Karpas-422 (cell line): ENCODE data around the gene UBE2R2. TPM values are rescaled to one million over a fixed set of nuclear protein-coding genes. Genes with fewer than 3 reads are reported as not detected.
"Not testable (repeated sequence)": the region's sequence is repeated elsewhere in the genome, so short reads cannot be mapped to it uniquely, and the experiment has no call there.

Experiments
- DNase-seq: peaks from one replicate; pipeline ENCODE4 v3.0.0-alpha.2; 2015
- H2AFZ ChIP-seq: fragments of 200-600 bp; sonication (generic); 2 replicates; pipeline ENCODE4 v1.6.1; 2014; ENCODE audit warnings: antibody characterized with exemption, low read length, mixed read lengths
- H3K27ac ChIP-seq: fragments of 200-600 bp; sonication (generic); 2 replicates; pipeline ENCODE4 v1.5.1; 2014; ENCODE audit warnings: mild to moderate bottlenecking, low read length, moderate library complexity
- H3K27me3 ChIP-seq: fragments of 200-600 bp; sonication (generic); 2 replicates; pipeline ENCODE4 v1.6.1; 2014; ENCODE audit warnings: low read length, mixed read lengths
- H3K36me3 ChIP-seq: fragments of 200-600 bp; sonication (generic); 2 replicates; pipeline ENCODE4 v1.6.1; 2014; ENCODE audit warnings: low read length, mixed read lengths; ENCODE audit not compliant: insufficient read depth
- H3K4me1 ChIP-seq: fragments of 200-600 bp; sonication (generic); 2 replicates; pipeline ENCODE4 v1.6.1; 2014; ENCODE audit warnings: mild to moderate bottlenecking, low read length, mixed read lengths
- H3K4me2 ChIP-seq: fragments of 200-600 bp; sonication (generic); 2 replicates; pipeline ENCODE4 v1.6.1; 2014; ENCODE audit warnings: low read length, low read depth, mild to moderate bottlenecking; ENCODE audit not compliant: poor library complexity, severe bottlenecking
- H3K4me3 ChIP-seq: fragments of 200-600 bp; sonication (generic); 2 replicates; pipeline ENCODE4 v1.5.1; 2014; ENCODE audit warnings: mild to moderate bottlenecking, antibody characterized with exemption, low read length, mixed read lengths
- H3K79me2 ChIP-seq: fragments of 200-600 bp; sonication (generic); 2 replicates; pipeline ENCODE4 v1.6.1; 2014; ENCODE audit warnings: mild to moderate bottlenecking, low read length, mixed read lengths
- H3K9ac ChIP-seq: fragments of 200-600 bp; sonication (generic); 2 replicates; pipeline ENCODE4 v1.6.0; 2014; ENCODE audit warnings: low read length
- H3K9me2 ChIP-seq: fragments of 200-600 bp; sonication (generic), shearing (Covaris generic); replicated peaks from 2 replicates; pipeline ENCODE4 v1.6.0; 2014; ENCODE audit warnings: mild to moderate bottlenecking, low read length, moderate library complexity; ENCODE audit not compliant: insufficient read depth
- H3K9me3 ChIP-seq: fragments of 300-700, 200-600 bp; sonication (generic); 2 replicates; pipeline ENCODE4 v1.6.1; 2014; ENCODE audit warnings: low read length, mixed read lengths
- H4K20me1 ChIP-seq: fragments of 200-600 bp; sonication (generic); 2 replicates; pipeline ENCODE4 v1.6.1; 2014; ENCODE audit warnings: mild to moderate bottlenecking, antibody characterized with exemption, low read length, low read depth; ENCODE audit not compliant: insufficient read depth
- total RNA-seq: library from RNA; depleted of rRNA; stranded (reverse); fragments of >200 nt; shearing (Covaris generic); gene quantifications from 2 replicates; pipeline ENCODE4 v1.2.3, GENCODE V29; 2014; ENCODE audit warnings: low replicate concordance

UBE2R2 gene
- total RNA-seq, 1 experiment from 2014 or later = 34.0 TPM

DNA sequence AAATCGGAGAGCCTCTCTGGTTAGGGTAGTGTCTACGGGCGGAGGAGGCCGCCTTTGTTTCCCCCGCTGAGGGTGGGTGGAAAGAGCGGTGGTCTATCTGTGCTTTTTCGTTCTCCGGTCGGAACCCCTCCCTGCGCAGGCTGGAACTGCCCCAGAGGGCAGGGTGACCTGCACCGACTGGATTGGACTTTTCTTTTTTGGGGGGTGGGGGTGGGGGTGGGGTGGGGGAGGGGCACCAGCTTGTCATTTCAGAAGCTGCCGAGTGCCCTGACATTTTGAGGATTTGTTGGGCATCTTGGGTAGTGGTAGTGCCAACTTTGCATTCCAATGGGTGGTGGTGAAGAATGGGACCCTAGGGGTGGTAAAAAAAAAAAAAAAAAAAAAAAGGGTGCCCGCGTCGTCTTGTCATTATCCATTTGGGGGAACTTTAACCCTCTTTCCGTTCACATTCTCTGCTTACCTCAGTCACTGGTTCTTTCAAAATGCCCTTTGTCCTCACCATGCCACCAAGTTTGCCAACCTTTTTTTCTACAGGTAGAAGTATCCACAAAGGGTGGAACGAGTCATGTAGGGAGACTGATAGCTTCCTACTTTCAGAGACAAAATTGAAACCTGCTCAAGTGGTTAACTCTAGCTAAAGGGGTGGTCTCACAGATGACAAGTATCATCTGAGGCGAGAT lies 1.3 kb downstream of the UBE2R2 start:
- H2AFZ ChIP-seq = no peak overlapping the region
- DNase-seq = peak; percentile 58
- peak overlapping the region; percentile 18; the same call in 1 of the 2 replicates for H3K27ac ChIP-seq
- H3K4me3 ChIP-seq = peak overlapping the region; percentile 97
- H3K9me2 ChIP-seq = no peaks in the 10 kb centered on the region
- no peaks in the 10 kb centered on the region for H3K27me3 ChIP-seq
- H3K4me1 ChIP-seq = peaks cover 43% of the 10 kb centered on the region
- H3K36me3 ChIP-seq = no peaks in the 10 kb centered on the region; the same call in 1 of the 2 replicates
- peaks cover 61% of the 10 kb centered on the region for H3K79me2 ChIP-seq
- peak overlapping the region; percentile 82 for H3K4me2 ChIP-seq
- H3K9ac ChIP-seq = peak overlapping the region; percentile 98
- peaks cover 17% of the 10 kb centered on the region; the same call in 1 of the 2 replicates for H4K20me1 ChIP-seq
- no peaks in the 10 kb centered on the region for H3K9me3 ChIP-seq

DNA sequence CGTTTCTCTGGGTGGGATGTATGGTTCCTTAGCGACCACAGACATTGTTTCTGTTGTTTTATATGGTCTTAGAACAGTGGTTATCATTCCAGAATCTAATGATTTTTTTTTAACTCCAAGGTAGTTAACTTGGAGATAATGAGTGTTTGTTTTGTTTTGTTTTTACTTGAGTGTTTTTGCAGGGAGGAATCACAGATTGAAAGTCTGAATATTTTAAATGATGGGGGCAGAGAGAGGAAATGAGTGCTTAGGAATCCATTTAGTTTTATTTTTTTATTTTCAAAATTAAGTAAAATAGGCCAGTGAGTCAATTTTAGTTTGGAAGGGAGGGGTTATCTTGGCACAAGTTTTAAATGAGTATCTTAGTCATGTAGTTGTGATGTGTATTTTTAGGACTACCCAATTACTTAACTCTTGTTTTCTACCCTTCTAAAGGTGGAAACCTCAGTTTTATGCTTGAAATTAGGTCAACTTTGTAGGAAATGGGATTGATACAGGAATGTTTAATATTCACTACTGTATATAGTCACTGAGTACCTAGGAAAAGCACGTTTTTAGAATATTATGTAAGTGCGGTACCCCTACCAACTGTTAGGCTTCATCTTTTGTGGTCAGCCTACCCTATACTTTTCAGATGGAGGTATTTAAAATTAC lies 2.0 kb downstream of the UBE2R2 start:
- Histone ChIP-seq H3K4me1 (peaks cover 39% of the 10 kb centered on the region), H3K9ac (peak overlapping the region; percentile 98), H3K79me2 (peaks cover 67% of the 10 kb centered on the region), H3K36me3 (peaks cover 5% of the 10 kb centered on the region; the same call in 1 of the 2 replicates), H3K27me3 (no peaks in the 10 kb centered on the region), H4K20me1 (peaks cover 17% of the 10 kb centered on the region; the same call in 1 of the 2 replicates), H3K9me3 (no peaks in the 10 kb centered on the region), H3K27ac (peak overlapping the region; percentile 18; the same call in 1 of the 2 replicates), H3K4me2 (peak overlapping the region; percentile 82), H2AFZ (no peak overlapping the region), H3K9me2 (no peaks in the 10 kb centered on the region), H3K4me3 (peak overlapping the region; percentile 97)
- DNase-seq = no peak

DNA sequence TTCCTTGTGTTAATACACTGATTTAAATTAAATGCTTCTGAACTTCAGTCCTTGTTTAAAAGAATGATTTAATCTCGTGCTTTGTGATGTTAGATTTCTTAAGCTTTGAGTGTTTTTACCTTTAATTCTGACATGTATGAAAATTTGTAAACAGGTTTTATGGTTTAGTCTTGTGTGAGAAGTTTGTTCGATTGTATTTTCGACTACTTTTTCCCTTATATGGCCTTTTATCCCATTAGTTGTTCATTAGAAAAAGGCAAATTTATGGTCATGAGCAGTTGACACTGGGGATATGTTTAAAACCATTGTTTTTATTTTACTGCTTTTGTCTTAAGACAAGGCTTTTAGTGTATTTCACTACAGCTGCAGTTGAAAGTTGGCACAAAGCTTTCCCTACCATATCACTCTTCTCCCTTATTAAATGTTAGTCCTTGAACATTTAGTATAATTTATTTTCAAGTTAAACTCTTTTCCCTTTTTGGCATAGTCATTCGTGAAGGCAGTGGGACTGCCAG lies 3.3 kb downstream of the UBE2R2 start:
- H3K9ac ChIP-seq = no peak overlapping the region
- H3K27ac ChIP-seq = no peak overlapping the region
- peaks cover 80% of the 10 kb centered on the region for H3K79me2 ChIP-seq
- H3K9me3 ChIP-seq = no peaks in the 10 kb centered on the region
- peaks cover 17% of the 10 kb centered on the region; the same call in 1 of the 2 replicates for H4K20me1 ChIP-seq
- DNase-seq = no peak
- peaks cover 5% of the 10 kb centered on the region; the same call in 1 of the 2 replicates for H3K36me3 ChIP-seq
- peak overlapping the region; percentile 82 for H3K4me2 ChIP-seq
- no peaks in the 10 kb centered on the region for H3K9me2 ChIP-seq
- no peaks in the 10 kb centered on the region for H3K27me3 ChIP-seq
- H3K4me1 ChIP-seq = peaks cover 34% of the 10 kb centered on the region
- H3K4me3 ChIP-seq = no peak overlapping the region
- no peak overlapping the region for H2AFZ ChIP-seq

GRCh38 chr9:33823801-33824200 lies 6.8 kb downstream of the UBE2R2 start:
- Histone ChIP-seq H3K4me3 (no peak overlapping the region), H3K9ac (no peak overlapping the region), H3K4me2 (no peak overlapping the region), H4K20me1 (peaks cover 17% of the 10 kb centered on the region), H3K9me3 (no peaks in the 10 kb centered on the region), H3K27ac (no peak overlapping the region), H3K79me2 (peaks cover 95% of the 10 kb centered on the region), H2AFZ (no peak overlapping the region), H3K9me2 (no peaks in the 10 kb centered on the region), H3K36me3 (peaks cover 8% of the 10 kb centered on the region; the same call in 1 of the 2 replicates), H3K4me1 (peaks cover 21% of the 10 kb centered on the region), H3K27me3 (no peaks in the 10 kb centered on the region)
- DNase-seq = no peak

DNA sequence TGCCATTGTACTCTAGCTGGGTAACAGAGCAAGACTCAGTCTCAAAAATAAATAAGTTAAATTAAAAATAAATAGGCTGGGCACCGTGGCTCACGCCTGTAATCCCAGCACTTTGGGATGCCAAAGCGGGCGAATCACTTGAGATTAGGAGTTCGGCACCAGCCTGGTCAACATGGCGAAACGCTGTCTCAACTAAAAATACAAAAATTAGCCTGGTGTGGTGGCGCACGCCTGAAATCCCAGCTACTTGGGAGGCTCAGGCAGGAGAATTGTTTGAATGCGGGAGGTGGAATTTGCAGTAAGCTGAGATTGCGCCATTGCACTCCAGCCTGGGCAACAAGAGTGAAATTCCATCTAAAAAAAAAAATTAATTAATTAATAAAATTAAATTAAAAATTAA lies 10.3 kb downstream of the UBE2R2 start:
- H3K27ac ChIP-seq, H3K27me3 ChIP-seq, DNase-seq, H2AFZ ChIP-seq, H3K9me2 ChIP-seq, H3K4me3 ChIP-seq, H3K4me1 ChIP-seq, H3K4me2 ChIP-seq, H3K9ac ChIP-seq, H3K9me3 ChIP-seq: not testable (repeated sequence)
- Histone ChIP-seq H3K36me3 (peaks cover 12% of the 10 kb centered on the region; the same call in 1 of the 2 replicates), H4K20me1 (peaks cover 22% of the 10 kb centered on the region), H3K79me2 (peaks cover 94% of the 10 kb centered on the region)

- H3K36me3 ChIP-seq, H3K9me3 ChIP-seq, H2AFZ ChIP-seq, H3K4me1 ChIP-seq, H3K9me2 ChIP-seq, H3K27ac ChIP-seq, H3K9ac ChIP-seq, H3K4me3 ChIP-seq, DNase-seq, H3K4me2 ChIP-seq, H3K27me3 ChIP-seq: not testable (repeated sequence)
- H4K20me1 ChIP-seq = peaks cover 29% of the 10 kb centered on the region
- H3K79me2 ChIP-seq = peaks cover 93% of the 10 kb centered on the region
These were observed 12.8 kb downstream of the UBE2R2 start for GRCh38 chr9:33829641-33830230.

DNA sequence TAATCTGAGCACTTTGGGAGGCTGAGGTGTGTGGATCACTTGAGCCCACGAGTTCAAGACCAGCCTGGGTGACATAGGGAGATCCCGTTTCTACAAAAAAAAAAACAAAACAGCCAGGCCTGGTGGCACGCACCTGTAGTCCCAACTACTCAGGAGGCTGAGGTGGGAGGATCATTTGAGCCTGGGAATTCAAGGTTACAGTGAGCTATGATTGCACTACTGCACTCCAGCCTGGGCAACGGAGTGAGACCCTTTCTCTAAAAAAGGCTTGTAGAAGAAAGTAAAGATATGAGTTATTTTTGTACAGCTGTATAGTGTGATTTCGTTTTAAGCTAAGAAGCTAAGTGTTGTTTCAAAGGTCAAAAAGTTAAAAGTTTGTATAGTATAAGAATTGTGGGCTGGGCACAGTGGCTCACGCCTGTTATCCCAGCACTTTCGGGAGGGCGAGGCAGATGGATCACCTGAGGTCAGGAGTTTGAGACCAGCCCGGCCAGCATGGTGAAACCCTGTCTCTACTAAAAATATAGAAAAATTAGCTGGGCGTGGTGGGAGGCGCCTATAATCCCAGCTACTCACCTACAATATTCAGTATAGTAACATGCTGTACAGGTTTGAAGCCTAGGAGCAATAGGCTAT lies 18.8 kb downstream of the UBE2R2 start:
- Histone ChIP-seq H3K27me3 (no peaks in the 10 kb centered on the region), H3K4me2 (no peak overlapping the region), H3K4me1 (peaks cover 27% of the 10 kb centered on the region), H3K79me2 (peaks cover 97% of the 10 kb centered on the region), H3K9ac (no peak overlapping the region), H2AFZ (no peak overlapping the region), H3K4me3 (no peak overlapping the region), H3K27ac (no peak overlapping the region), H3K9me3 (no peaks in the 10 kb centered on the region), H4K20me1 (peaks cover 32% of the 10 kb centered on the region), H3K36me3 (no peaks in the 10 kb centered on the region), H3K9me2 (no peaks in the 10 kb centered on the region)
- DNase-seq = no peak

GRCh38 chr9:33836261-33836660 lies 19.3 kb downstream of the UBE2R2 start:
- Histone ChIP-seq H3K4me1 (peaks cover 27% of the 10 kb centered on the region), H4K20me1 (peaks cover 27% of the 10 kb centered on the region), H3K79me2 (peaks cover 97% of the 10 kb centered on the region)
- H3K27ac ChIP-seq, H3K36me3 ChIP-seq, H3K9ac ChIP-seq, H2AFZ ChIP-seq, H3K9me2 ChIP-seq, H3K4me3 ChIP-seq, H3K27me3 ChIP-seq, H3K9me3 ChIP-seq, H3K4me2 ChIP-seq, DNase-seq: not testable (repeated sequence)
